ENCODE results near the gene HLA-A.

- TF ChIP-seq CTCF (IDR thresholded peaks at IDR 0.05) (no peak), EP300 (IDR thresholded peaks at IDR 0.05) (no peak), POLR2A (IDR thresholded peaks at IDR 0.05) (no peak)
These were observed 23.2 kb downstream of the HLA-A start for GRCh38 chr6:29965563-29965872.
